ENCODE data around the gene CLSTN2.

DNA sequence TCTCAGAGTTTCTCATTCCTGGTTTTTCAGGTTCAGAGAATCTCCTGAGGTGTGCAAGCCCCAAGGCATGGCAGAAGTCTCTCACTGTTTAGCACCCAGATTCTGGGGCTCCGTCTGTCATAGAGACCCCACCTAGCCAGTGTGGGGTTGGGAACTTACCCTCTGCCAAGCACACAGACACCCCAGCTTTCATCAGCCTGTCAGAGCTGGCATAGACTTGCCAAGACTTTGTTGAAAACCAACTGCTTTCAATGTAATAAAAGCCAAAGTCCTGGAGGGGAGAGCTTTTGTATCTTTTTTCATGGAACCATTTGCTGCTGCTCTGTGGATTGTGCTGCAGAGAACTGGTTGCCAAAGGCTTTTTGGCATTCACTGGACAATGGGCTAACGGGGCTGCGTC is 401.5 kb downstream of the CLSTN2 start:
- TF ChIP-seq, protein P1, sequence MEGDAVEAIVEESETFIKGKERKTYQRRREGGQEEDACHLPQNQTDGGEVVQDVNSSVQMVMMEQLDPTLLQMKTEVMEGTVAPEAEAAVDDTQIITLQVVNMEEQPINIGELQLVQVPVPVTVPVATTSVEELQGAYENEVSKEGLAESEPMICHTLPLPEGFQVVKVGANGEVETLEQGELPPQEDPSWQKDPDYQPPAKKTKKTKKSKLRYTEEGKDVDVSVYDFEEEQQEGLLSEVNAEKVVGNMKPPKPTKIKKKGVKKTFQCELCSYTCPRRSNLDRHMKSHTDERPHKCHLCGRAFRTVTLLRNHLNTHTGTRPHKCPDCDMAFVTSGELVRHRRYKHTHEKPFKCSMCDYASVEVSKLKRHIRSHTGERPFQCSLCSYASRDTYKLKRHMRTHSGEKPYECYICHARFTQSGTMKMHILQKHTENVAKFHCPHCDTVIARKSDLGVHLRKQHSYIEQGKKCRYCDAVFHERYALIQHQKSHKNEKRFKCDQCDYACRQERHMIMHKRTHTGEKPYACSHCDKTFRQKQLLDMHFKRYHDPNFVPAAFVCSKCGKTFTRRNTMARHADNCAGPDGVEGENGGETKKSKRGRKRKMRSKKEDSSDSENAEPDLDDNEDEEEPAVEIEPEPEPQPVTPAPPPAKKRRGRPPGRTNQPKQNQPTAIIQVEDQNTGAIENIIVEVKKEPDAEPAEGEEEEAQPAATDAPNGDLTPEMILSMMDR (conservative IDR thresholded peaks at IDR 0.05 in 1 of 2, IDR thresholded peaks at IDR 0.05 in 1 of 2; ENCODE audit: extremely low read depth in 1 of 2, insufficient read depth in 1 of 2, low read depth in 1 of 2, low read length in 2 of 2), result no peak
- TF ChIP-seq EZH2 (IDR thresholded peaks at IDR 0.05; ENCODE audit: borderline replicate concordance, low read length), result no peak
